ENCODE results near the gene THSD4. TPM values are rescaled to one million over a fixed set of nuclear protein-coding genes. Genes with fewer than 3 reads are reported as not detected.

Gene THSD4
- total and polyA plus RNA-seq, 9 of the 15 experiments (the other 6 are each of a cell fraction or from before 2014, with no cell fraction given): 0.04 TPM; not detected in 5

GRCh38 chr15:71471347-71471746 is 356.1 kb downstream of the THSD4 start (continued):
- TF ChIP-seq NR2C2 (CRISPR knock-in tag; IDR thresholded peaks at IDR 0.05) (no peak), NR2C2 (tag; IDR thresholded peaks at IDR 0.05) (no peak), YY1 (IDR thresholded peaks at IDR 0.05; ENCODE audit: borderline replicate concordance in 1 of 3, control insufficient read depth in 1 of 3, extremely low read depth in 1 of 3, insufficient read depth in 3 of 3, insufficient read length in 1 of 3, insufficient replicate concordance in 2 of 3, low read depth in 1 of 3, low read length in 2 of 3) (no peak), MITF (IDR thresholded peaks at IDR 0.05) (no peak)

GRCh38 chr15:71472566-71472965 is 357.3 kb downstream of the THSD4 start:
- Histone ChIP-seq H3K36me3 (ENCODE audit: control insufficient read depth, insufficient read depth, low read length) (no peaks in the 10 kb centered on the region), H3K9me1 (ENCODE audit: control insufficient read depth, insufficient read depth, low read length) (no peaks in the 10 kb centered on the region), H3K79me2 (ENCODE audit: control insufficient read depth, insufficient read depth, low read length) (no peaks in the 10 kb centered on the region), H3K27me3 (ENCODE audit: control insufficient read depth in 2 of 2, insufficient read depth in 2 of 2, low read length in 2 of 2) (peaks cover 0 to 4% of the 10 kb centered on the region in 2 experiments; a peak in 1 of 5 replicates), H3K4me1 (replicated peaks in 1 of 2; ENCODE audit: control insufficient read depth in 2 of 2, insufficient read depth in 2 of 2, low read length in 2 of 2) (no peaks in the 10 kb centered on the region), H3K9me3 (replicated peaks; ENCODE audit: control insufficient read depth, insufficient read depth, low read depth, low read length) (no peaks in the 10 kb centered on the region), H4K20me1 (replicated peaks; ENCODE audit: control insufficient read depth, insufficient read depth, low read length) (no peaks in the 10 kb centered on the region; the same call in 1 of the 2 replicates), H3K4me3 (no peak overlapping the region), H2AFZ (ENCODE audit: low read depth, low read length) (no peak overlapping the region), H3K9ac (ENCODE audit: insufficient read depth in 1 of 2, low read depth in 2 of 2, low read length in 2 of 2) (no peak overlapping the region), H3K4me2 (ENCODE audit: insufficient read depth, low read length) (no peak overlapping the region), H3K27ac (ENCODE audit: extremely low read depth, low read depth, low read length) (no peak overlapping the region)
- WGBS (ENCODE audit: insufficient coverage, low coverage, missing lambda C conversion rate): 0% methylated on average over 4 of the region's 4 CpGs
- no peak for ATAC-seq
- in situ Hi-C loops (cut with MboI) (no loop called here), intact Hi-C loops (cut with micrococcal nuclease) (no loop called here)
- DNase-seq (ENCODE audit: extremely low read depth in 1 of 4, low spot score in 3 of 4): no peak
- FAIRE-seq: no peak
- CTCF ChIA-PET (ENCODE audit: low intra/inter-chr PET ratio): no interaction called here
- POLR2A ChIA-PET: no interaction called here
- BruUV-seq (replicated peaks): no TSS peak
- TF ChIP-seq FOXK1 (CRISPR knock-in tag; IDR thresholded peaks at IDR 0.05; ENCODE audit: borderline replicate concordance): no peak
- no peak for TF ChIP-seq ZNF165 (CRISPR knock-in tag; IDR thresholded peaks at IDR 0.05; ENCODE audit: borderline replicate concordance)
- TF ChIP-seq ETV6 (IDR thresholded peaks at IDR 0.05; ENCODE audit: borderline replicate concordance in 1 of 2, low read depth in 2 of 2, low read length in 1 of 2): no peak
- TF ChIP-seq ETV6 (CRISPR knock-in tag; IDR thresholded peaks at IDR 0.05; ENCODE audit: borderline replicate concordance): no peak
- no peak for TF ChIP-seq PURB (CRISPR knock-in tag; IDR thresholded peaks at IDR 0.05; ENCODE audit: low read depth)
- TF ChIP-seq ZFX (CRISPR knock-in tag; IDR thresholded peaks at IDR 0.05): no peak
- no peak for TF ChIP-seq ARID4B (CRISPR knock-in tag; IDR thresholded peaks at IDR 0.05)
- TF ChIP-seq KLF13 (tag; IDR thresholded peaks at IDR 0.05; ENCODE audit: borderline replicate concordance, low read depth): no peak
- TF ChIP-seq GABPA (tag; conservative IDR thresholded peaks at IDR 0.05; ENCODE audit: low read depth): no peak
